Measurements from ENCODE around the gene SHMT1.
"Not testable (repeated sequence)": the region's sequence is repeated elsewhere in the genome, so short reads cannot be mapped to it uniquely, and the experiment has no call there.

The SHMT1 gene

DNA sequence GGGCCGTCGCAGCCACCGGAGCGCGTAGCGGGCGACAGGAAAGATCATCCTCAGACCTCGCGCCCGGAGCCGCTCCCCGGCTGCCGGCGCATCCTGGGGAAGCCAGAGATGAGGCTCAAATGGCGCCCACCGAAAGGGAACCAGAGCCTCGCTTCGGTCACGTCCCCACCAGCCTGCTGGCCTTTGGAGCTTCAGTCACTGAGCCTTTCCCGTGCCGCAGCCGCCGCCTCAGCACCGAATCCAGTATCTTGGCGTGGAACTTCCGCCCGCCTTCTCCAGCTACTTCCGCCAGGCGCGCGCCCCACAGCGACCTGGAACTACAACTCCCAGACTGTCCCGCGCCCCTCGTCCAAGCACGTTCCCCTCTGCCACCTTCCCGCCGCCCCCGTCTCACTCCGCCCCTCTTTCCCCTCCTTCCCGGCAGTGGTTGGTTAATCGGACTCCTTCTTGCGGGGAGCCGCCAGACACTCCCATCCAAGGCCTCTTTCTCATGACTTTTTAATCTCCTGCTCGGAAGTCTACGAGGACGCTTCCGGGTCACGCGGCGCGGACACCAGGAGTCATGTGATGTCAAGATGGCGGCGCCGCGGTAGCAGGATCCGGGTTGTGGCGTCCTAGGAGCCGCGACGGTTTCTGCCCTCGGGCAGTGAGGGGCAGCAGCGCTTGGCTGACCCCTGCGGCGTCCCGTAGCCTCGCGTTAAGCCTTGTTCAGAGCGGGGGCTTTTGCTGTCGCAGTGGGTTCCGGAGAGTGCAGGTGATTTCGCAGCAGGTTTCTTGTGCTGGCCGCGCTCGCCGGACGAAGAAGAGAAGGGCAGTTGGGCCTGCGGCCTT, 48.4 kb downstream of the SHMT1 start, which contains the start of the genes SMCR8 and TOP3A:
Gene SMCR8 (plus strand): TSS at position 563 of the 831 bp plus-strand sequence. CDS start 497 bp downstream, outside the sequence.
Gene TOP3A (minus strand): TSS at position 264 of the 831 bp plus-strand sequence. CDS start 216 bp downstream, at position 48.
- no peaks in the 10 kb centered on the region for H3K9me3 Mint-ChIP-seq
- peaks cover 52% of the 10 kb centered on the region for H3K36me3 Mint-ChIP-seq (ENCODE audit: low read depth)
- H3K27ac Mint-ChIP-seq = peak within 1 kb of the TSS; percentile 99
- H3K27me3 Mint-ChIP-seq (ENCODE audit: low read depth) = no peaks in the 10 kb centered on the region
- peak within 1 kb of the TSS; percentile 95 for H3K4me3 Mint-ChIP-seq
- H3K4me1 Mint-ChIP-seq (ENCODE audit: low read depth) = peaks cover 60% of the 10 kb centered on the region
- peak; percentile 97 for DNase-seq (ENCODE audit: low spot score)

DNA sequence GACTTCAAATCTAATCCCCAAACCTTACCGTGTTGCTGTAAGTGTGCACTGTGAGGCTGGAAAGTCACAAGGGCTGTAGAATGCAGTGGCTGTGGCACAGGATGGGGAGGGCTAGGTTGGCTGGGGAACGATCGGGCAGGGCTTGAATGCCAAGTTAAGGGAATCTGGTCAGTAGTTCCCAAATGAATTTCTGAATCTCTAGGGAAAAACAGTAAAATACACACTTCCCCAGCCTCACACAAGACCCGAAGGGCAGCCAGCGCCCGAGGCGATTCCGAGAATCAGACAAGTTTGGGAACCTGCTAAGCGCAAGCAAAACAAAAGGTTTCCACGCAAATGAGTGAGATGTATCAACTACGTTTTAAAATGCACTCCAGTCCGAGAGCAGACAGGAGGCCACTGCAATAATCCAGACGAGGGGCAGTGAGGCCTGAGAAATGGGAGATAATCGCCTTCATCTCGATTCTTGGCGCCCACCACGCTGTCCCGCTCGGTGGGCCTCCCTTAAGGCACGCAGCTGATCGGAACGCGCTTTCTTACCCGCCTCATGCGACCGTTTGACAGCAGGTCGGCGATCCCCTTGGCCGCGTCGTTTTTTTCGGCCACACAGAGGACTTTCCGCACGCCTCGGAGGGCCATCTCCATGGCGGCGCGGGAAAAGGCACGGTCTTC, 49.2 kb downstream of the SHMT1 start:
- Mint-ChIP-seq H3K36me3 (ENCODE audit: low read depth) (peaks cover 47% of the 10 kb centered on the region), H3K4me3 (peak overlapping the region; percentile 95), H3K27me3 (ENCODE audit: low read depth) (no peaks in the 10 kb centered on the region), H3K4me1 (ENCODE audit: low read depth) (peaks cover 54% of the 10 kb centered on the region), H3K27ac (peak overlapping the region; percentile 99), H3K9me3 (no peaks in the 10 kb centered on the region)
- DNase-seq (ENCODE audit: low spot score) = no peak

DNA sequence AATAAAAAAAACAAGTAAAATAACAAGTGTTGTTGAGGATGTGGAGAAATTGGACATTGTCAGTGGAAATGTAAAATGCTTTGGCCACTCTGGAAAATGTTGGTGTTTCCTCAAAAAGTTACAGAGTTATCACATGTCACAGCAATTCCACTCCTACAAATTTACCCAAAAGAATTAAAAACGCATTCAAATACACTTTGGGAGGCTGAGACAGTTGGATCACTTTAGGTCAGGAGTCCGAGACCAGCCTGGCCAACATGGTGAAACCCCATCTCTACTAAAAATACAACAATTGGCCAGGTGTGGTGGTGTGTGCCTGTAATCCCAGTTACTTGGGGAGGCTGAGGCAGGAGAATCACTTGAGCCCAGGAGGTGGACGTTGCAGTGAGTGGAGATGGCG, 54.1 kb downstream of the SHMT1 start:
- no peak for DNase-seq (ENCODE audit: low spot score)
- Mint-ChIP-seq H3K4me3 (no peak overlapping the region), H3K36me3 (ENCODE audit: low read depth) (peaks cover 45% of the 10 kb centered on the region), H3K27me3 (ENCODE audit: low read depth) (no peaks in the 10 kb centered on the region), H3K27ac (no peak overlapping the region), H3K9me3 (no peaks in the 10 kb centered on the region), H3K4me1 (ENCODE audit: low read depth) (peaks cover 28% of the 10 kb centered on the region)

DNA sequence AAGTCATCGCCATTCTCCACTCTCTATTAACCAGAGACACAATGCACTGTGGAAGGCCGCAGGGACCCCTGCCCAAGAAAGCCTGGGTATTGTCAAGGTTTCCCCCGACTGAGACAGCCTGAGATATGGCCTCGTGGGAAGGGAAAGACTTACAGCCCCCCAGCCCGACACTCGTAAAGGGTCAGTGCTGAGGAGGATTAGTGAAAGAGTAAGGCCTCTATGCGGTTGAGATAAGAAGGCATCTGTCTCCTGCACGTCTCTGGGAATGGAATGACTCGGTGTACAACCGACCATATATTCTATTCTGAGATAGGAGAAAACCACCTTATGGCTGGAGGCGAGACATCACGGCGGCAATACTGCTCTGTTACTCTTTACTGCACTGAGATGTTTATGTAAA, 60.1 kb downstream of the SHMT1 start:
- DNase-seq (ENCODE audit: low spot score); H3K27me3 Mint-ChIP-seq (ENCODE audit: low read depth); H3K27ac Mint-ChIP-seq; H3K9me3 Mint-ChIP-seq; H3K4me3 Mint-ChIP-seq; H3K4me1 Mint-ChIP-seq (ENCODE audit: low read depth): not testable (repeated sequence)
- H3K36me3 Mint-ChIP-seq (ENCODE audit: low read depth) = peaks cover 48% of the 10 kb centered on the region

DNA sequence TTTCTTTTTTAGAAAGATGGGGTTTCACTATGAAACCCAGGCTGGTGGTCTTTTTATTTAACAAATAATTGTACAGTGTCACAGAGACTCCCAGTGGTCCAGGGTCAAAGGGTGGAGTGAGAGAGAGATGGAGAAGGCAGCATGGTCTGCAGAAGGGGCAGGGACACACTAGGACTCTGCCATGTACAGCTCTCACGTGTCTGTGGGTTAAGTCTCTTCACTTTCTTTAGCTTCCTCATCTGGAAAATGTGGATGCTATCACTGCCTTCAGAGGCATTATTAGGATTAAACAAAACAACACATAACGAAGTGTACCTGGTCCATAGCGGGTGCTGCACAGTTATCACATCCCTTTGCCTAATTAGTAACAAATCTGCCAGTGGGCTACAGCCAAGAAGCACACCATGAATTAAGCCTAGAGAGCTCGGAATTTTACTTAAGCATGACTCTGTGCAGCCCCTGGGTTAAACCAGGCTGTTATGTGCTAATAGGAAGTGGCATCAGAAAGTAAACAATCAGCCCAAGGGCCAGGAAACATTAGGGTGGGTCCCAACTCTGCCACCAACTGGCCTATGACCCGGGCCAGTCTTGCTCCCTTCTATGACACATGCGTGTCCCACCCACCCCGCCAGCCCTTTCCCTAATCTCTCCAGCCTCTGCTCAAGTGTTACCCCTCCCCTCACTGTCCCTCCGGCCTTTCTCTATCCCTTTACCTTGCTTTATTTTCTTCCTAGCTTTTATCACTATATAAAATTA, 62.4 kb downstream of the SHMT1 start:
- Mint-ChIP-seq H3K27ac (peak overlapping the region; percentile 31), H3K4me3 (no peak overlapping the region), H3K9me3 (no peaks in the 10 kb centered on the region), H3K36me3 (ENCODE audit: low read depth) (peaks cover 49% of the 10 kb centered on the region), H3K27me3 (ENCODE audit: low read depth) (no peaks in the 10 kb centered on the region), H3K4me1 (ENCODE audit: low read depth) (peaks cover 2% of the 10 kb centered on the region)
- DNase-seq (ENCODE audit: low spot score) = no peak

DNA sequence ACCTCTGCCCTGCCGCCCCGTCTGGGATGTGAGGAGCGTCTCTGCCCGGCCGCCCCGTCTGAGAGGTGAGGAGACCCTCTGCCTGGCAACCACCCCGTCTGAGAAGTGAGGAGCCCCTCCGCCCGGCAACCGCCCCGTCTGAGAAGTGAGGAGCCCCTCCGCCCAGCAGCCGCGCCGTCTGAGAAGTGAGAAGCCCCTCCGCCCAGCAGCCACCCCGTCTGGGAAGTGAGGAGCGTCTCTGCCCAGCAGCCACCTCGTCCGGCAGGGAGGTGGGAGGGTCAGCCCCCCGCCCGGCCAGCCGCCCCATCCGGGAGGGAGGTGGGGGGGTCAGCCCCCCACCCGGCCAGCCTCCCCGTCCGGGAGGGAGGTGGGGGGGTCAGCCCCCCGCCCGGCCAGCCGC, 65.3 kb downstream of the SHMT1 start:
- H3K4me3 Mint-ChIP-seq; H3K9me3 Mint-ChIP-seq; H3K4me1 Mint-ChIP-seq (ENCODE audit: low read depth); H3K27ac Mint-ChIP-seq; DNase-seq (ENCODE audit: low spot score); H3K27me3 Mint-ChIP-seq (ENCODE audit: low read depth): not testable (repeated sequence)
- H3K36me3 Mint-ChIP-seq (ENCODE audit: low read depth) = peaks cover 42% of the 10 kb centered on the region

DNA sequence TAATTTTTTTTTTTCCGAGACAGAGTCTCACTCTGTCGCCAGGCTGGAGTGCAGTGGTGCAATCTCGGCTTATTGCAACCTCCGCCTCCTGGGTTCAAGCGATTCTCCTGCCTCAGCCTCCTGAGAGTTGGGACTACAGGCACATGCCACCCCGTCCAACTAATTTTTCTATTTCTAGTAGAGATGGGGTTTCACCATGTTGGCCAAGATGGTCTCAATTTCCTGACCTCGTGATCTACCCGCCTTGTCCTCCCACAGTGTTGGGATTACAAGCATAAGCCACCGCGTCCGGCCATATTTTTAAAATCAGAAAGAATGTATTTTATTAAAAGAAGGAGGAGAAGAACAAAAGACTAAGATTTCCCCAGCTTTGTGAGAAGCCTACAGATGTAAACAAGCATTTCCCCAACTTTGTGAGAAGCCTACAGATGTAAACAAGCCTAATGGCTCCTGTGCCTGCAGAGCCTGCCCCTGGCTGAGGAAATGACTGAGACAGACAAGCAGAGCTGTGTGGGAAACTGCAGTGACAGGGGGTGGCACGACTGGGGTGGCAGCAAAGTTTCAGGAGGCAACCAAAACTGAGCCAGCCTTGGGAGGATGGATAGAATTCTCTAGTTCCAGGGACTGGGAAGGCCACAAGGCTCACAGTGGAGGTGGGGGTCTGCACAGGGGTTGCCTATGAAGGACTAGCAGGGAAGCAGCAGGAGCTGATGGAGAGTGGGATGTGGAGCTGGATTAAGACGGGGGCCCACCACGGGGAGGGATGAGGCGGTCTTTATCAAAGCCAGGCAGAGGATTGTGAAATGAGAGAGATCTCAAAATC, 71.4 kb downstream of the SHMT1 start:
- DNase-seq (ENCODE audit: low spot score) = no peak
- no peak overlapping the region for H3K27ac Mint-ChIP-seq
- H3K9me3 Mint-ChIP-seq = no peaks in the 10 kb centered on the region
- H3K36me3 Mint-ChIP-seq (ENCODE audit: low read depth) = peaks cover 47% of the 10 kb centered on the region
- H3K4me1 Mint-ChIP-seq (ENCODE audit: low read depth) = no peaks in the 10 kb centered on the region
- H3K4me3 Mint-ChIP-seq = no peak overlapping the region
- no peaks in the 10 kb centered on the region for H3K27me3 Mint-ChIP-seq (ENCODE audit: low read depth)

DNA sequence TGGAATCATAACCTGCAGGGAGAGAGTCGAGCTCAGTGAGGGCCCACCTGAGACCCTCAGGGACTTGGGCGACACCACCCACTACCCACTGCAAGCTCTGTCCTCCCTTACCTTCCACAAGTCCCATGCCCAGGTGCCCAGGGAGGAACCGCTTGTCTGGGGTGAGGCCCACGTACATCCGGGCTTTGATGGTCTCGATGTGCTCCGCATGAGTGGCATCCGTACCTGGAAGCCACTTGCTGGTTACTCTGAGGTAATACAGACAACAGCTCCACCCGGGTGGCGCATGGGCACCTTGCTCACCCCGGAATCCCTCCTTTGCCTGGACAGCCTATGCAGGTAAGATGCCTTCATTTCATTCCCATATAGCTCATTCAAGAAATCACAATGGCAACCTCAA, 78.1 kb downstream of the SHMT1 start:
- Mint-ChIP-seq H3K4me1 (ENCODE audit: low read depth) (peaks cover 2% of the 10 kb centered on the region), H3K9me3 (no peaks in the 10 kb centered on the region), H3K36me3 (ENCODE audit: low read depth) (peaks cover 68% of the 10 kb centered on the region), H3K4me3 (no peak overlapping the region), H3K27ac (no peak overlapping the region), H3K27me3 (ENCODE audit: low read depth) (no peaks in the 10 kb centered on the region)
- no peak for DNase-seq (ENCODE audit: low spot score)

DNA sequence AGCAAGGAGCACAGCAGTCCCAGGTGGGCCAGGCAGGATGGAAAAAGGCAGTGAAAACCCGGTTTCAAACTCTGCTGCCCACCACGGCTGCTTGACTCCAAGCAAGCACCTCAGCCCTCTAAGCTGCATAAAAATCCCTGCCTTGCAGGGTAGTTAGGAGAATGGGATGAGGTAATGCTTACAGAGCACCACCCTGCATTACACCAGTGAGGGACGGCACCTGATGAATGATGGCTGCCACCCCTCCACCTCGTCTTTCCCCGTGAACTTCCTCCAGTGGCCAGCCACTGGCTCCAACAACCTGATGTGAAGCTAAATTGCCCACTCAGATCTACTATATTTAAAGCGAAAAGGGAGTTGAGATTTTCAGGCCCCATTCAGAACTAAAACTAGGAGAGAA, 81.6 kb downstream of the SHMT1 start:
- Mint-ChIP-seq H3K9me3 (no peaks in the 10 kb centered on the region), H3K27ac (no peak overlapping the region), H3K36me3 (ENCODE audit: low read depth) (peaks cover 62% of the 10 kb centered on the region)

DNA sequence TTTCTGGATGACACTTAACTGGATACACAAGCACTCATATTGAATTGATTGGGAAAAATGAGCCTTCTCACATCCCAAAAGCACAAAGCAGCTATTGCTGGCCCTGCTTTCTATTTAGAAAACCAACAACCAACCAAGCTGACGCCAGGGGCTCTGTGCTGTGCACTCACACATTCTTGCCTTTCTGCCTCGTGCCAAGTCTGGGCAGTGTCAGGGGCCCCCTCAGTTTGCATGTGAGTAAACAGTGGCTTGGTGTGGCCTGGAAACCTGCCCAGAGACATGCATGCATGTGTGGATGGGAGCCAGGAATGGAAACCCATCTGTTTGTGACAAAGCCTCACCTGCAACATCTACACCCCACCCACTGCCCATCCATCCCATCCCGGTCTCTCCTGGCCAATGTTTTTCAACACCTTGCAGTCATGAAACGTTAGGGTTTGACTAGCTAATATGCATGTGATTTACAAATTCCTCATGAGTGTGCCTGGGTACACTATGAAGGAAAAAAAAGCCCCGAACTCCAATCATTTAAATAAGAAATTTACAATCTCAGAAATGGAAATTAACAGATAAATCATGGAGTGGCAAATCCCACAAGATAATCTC, 82.5 kb downstream of the SHMT1 start:
- peaks cover 63% of the 10 kb centered on the region for H3K36me3 Mint-ChIP-seq (ENCODE audit: low read depth)
- no peak overlapping the region for H3K27ac Mint-ChIP-seq
- no peak for DNase-seq (ENCODE audit: low spot score)
- H3K27me3 Mint-ChIP-seq (ENCODE audit: low read depth) = no peaks in the 10 kb centered on the region
- H3K4me3 Mint-ChIP-seq = no peak overlapping the region
- H3K9me3 Mint-ChIP-seq = no peaks in the 10 kb centered on the region
- H3K4me1 Mint-ChIP-seq (ENCODE audit: low read depth) = peaks cover 2% of the 10 kb centered on the region

More for the DNA sequence above, 81.6 kb downstream of the SHMT1 start:
- Mint-ChIP-seq H3K4me1 (ENCODE audit: low read depth) (peaks cover 2% of the 10 kb centered on the region), H3K4me3 (no peak overlapping the region), H3K27me3 (ENCODE audit: low read depth) (no peaks in the 10 kb centered on the region)
- DNase-seq (ENCODE audit: low spot score) = no peak

DNA sequence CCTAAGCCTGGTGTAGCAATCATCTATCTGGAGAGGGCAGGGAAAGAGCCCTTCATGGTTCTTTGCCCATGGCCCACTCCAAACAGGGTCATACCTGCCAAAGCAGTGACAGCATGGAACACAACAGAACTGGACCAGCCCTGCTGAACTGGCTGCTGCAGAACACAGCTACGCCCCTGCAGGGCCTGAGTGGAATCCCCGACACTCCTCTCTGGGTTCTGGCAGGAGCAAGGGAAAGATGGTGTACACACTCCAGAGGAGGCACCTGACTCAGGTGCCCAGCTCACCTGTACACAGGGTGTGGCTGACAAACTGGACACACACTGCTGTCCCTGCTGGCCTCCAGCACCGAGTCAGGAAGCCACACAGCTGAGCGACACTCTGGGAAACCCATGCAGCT, 83.1 kb downstream of the SHMT1 start:
- no peak overlapping the region for H3K27ac Mint-ChIP-seq
- H3K36me3 Mint-ChIP-seq (ENCODE audit: low read depth) = peaks cover 57% of the 10 kb centered on the region
- H3K4me1 Mint-ChIP-seq (ENCODE audit: low read depth) = peaks cover 2% of the 10 kb centered on the region
- no peaks in the 10 kb centered on the region for H3K9me3 Mint-ChIP-seq
- H3K27me3 Mint-ChIP-seq (ENCODE audit: low read depth) = no peaks in the 10 kb centered on the region
- H3K4me3 Mint-ChIP-seq = no peak overlapping the region
- no peak for DNase-seq (ENCODE audit: low spot score)

DNA sequence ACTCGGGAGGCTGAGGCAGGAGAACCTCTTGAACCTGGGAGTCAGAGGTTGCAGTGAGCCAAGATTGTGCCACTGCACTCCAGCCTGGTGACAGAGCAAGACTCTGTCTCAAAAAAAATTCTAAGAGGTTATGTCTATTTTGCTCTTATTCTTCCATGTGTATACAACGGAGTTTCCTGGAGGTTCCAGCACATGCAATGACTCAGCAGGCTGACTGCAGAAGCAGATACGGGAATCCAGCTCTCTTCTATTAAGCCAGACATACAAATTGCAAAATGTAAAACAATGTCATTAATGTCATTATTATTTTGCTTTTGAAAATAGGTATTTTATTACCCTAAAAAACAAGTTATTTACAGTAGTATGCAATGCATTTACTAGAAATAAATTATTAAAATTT, 84.5 kb downstream of the SHMT1 start:
- DNase-seq (ENCODE audit: low spot score) = no peak
- Mint-ChIP-seq H3K36me3 (ENCODE audit: low read depth) (peaks cover 48% of the 10 kb centered on the region), H3K27ac (no peak overlapping the region), H3K9me3 (no peaks in the 10 kb centered on the region), H3K4me1 (ENCODE audit: low read depth) (no peaks in the 10 kb centered on the region), H3K27me3 (ENCODE audit: low read depth) (no peaks in the 10 kb centered on the region), H3K4me3 (no peak overlapping the region)
